Esophagus (tissue), 2 donors: ENCODE results near the gene CD244. TPM values are rescaled to one million over a fixed set of nuclear protein-coding genes. Genes with fewer than 3 reads are reported as not detected.

ENCODE experiments used
- H3K27ac ChIP-seq, 2 donors: one replicate each; pipeline ENCODE4 v1.5.1; 2013; ENCODE audit warnings: low read depth in 2 of 2, mild to moderate bottlenecking in 2 of 2, inconsistent platforms in 1 of 2, low read length in 1 of 2, moderate library complexity in 1 of 2
- H3K27me3 ChIP-seq, 2 donors: one replicate each; pipeline ENCODE4 v1.6.1; 2013; ENCODE audit warnings: low read length in 2 of 2, control low read depth in 1 of 2, mild to moderate bottlenecking in 1 of 2; ENCODE audit not compliant: insufficient read depth in 2 of 2, control insufficient read depth in 1 of 2
- H3K36me3 ChIP-seq, 2 donors: one replicate each; pipeline ENCODE4 v1.6.1; 2013; ENCODE audit warnings: low read length in 1 of 2; ENCODE audit not compliant: control insufficient read depth in 2 of 2, insufficient read depth in 2 of 2
- H3K4me1 ChIP-seq, 2 donors: one replicate each; pipeline ENCODE4 v1.6.1; 2013; ENCODE audit warnings: low read length in 1 of 2; ENCODE audit not compliant: control insufficient read depth in 2 of 2, insufficient read depth in 2 of 2
- H3K4me3 ChIP-seq, 2 donors: one replicate each; pipeline ENCODE4 v1.5.1; 2013; ENCODE audit warnings: low read length in 2 of 2, mild to moderate bottlenecking in 2 of 2, low read depth in 1 of 2, moderate library complexity in 1 of 2
- H3K9me3 ChIP-seq, 2 donors: one replicate each; pipeline ENCODE4 v1.6.1; 2013; ENCODE audit warnings: mild to moderate bottlenecking in 2 of 2, low read depth in 1 of 2, low read length in 1 of 2, moderate library complexity in 1 of 2; ENCODE audit not compliant: control insufficient read depth in 2 of 2, insufficient read depth in 1 of 2
- WGBS, 2 donors: extraction: QIAGEN DNeasy Blood & Tissue Kit; methylation state at CpG; one replicate each; pipeline ENCODE4 v1.1.7; 2013; 5-methylcytosine and 5-hydroxymethylcytosine counted together
- polyA plus RNA-seq, 2 donors: library from polyadenylated mRNA; stranded (reverse); fragments of 200-250 nt; gene quantifications; one replicate each; pipeline ENCODE4 v1.2.3, GENCODE V29; 2013
- donor health status: healthy with polysubstance abuse.
- donor health status: Bipolar disorder and iron deficiency.

Gene CD244
- polyA plus RNA-seq, 2 donors, result 0.35 to 0.41 TPM

DNA sequence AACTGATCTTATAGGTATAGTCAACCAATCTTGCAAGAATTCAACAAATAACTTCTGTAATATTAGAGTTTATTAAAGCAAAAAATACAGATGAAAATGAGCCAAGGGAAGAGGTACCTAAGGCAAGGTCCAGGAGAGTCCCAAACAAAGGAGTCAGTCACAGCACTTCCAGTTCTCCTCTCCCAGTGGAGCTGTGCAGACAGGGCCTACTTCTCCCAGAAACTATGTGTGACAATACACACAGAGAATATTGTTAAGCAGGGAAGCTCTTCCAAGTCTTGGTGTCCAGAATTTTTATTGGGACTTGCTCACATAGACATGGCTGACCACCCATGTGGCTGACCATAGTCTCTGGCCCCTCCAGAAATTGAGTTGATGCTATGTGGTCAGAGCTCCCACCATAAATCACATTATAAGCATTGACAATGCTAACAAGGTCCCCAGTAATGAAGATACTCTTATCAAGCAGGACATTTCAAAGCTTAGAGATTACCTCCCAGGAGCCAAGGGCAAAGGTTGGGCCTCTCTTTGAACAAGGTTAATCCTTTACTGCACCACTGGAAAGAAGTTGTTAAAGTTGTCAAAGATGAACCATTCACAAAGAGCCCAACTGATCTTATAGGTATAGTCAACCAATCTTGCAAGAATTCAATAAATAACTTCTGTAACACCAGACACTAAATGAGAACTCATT is 3.5 kb upstream of the CD244 start:
- Histone ChIP-seq H3K4me3 (no peak overlapping the region), H3K9me3 (no peaks in the 10 kb centered on the region), H3K36me3 (no peaks in the 10 kb centered on the region), H3K27ac (no peak overlapping the region), H3K27me3 (no peaks in the 10 kb centered on the region), H3K4me1 (peaks cover 0 to 6% of the 10 kb centered on the region in 2 donors)

DNA sequence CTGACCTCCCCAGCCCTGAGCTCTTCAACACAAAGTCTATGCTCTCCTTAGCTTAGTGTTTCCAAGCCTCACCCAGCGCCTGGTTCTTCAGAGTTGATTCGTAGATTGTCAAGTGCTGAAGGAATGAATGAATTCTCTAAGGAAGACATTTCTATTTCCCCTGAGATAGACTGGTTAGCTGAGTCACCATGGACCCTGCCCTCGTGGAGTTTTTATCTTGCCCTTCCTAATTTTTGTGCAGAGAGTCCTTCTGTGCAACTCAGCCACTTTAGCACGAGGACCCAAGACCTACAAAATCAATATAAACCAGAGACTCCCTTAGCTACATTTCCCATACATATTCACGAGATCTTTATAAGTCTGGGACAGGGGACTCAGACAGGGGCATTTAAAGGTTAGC is 2.6 kb upstream of the CD244 start:
- Histone ChIP-seq H3K27ac (no peak overlapping the region), H3K4me1 (peaks cover 0 to 6% of the 10 kb centered on the region in 2 donors), H3K4me3 (no peak overlapping the region), H3K27me3 (no peaks in the 10 kb centered on the region), H3K36me3 (no peaks in the 10 kb centered on the region), H3K9me3 (no peaks in the 10 kb centered on the region)
- 79 to 90% methylated on average over 5 of the region's 5 CpGs for WGBS, 2 donors

DNA sequence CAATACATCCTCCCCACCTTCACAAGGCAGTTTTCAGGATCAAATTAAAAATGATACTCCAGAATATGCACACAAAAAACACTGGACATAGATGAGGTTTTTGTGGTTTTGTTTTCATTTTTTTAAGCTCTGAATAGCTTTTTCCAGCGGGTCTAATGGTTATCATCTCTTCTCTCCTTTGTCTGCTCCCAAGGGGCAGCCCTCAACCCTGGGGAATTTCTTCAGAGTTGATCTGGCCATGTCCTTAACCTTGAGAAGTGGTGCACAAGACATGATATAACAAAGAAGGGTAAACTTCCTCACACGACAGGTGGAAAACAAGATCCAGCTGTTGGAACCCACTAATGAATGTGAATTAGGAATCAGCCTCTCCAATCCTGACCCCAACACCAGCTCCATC is 1.5 kb upstream of the CD244 start:
- Histone ChIP-seq H3K9me3 (no peaks in the 10 kb centered on the region), H3K27ac (no peak overlapping the region), H3K27me3 (no peaks in the 10 kb centered on the region), H3K4me1 (peaks cover 0 to 6% of the 10 kb centered on the region in 2 donors), H3K36me3 (no peaks in the 10 kb centered on the region), H3K4me3 (no peak overlapping the region)
- WGBS, 2 donors, result 61 to 69% methylated on average over 2 of the region's 2 CpGs

DNA sequence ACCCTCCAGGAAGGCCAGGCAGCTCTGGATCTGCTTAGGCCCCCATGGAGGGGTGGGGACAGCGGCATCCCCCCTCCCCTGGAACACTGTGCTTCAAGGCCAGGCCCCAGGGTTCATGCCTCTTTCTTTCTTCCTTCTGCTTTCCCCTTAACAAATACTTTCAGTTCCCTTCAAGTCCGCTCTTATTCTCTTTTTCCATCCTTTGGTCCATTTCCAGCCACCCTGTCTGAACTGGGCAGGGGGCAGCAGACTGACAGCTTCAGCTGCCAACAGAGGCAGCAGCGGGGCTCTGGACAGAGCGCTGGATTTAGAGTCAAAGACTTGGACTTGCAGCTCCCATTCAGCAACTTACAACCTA is 1.1 kb upstream of the CD244 start:
- H3K9me3 ChIP-seq, result no peaks in the 10 kb centered on the region
- no peaks in the 10 kb centered on the region for H3K36me3 ChIP-seq
- peaks cover 0 to 6% of the 10 kb centered on the region in 2 donors for H3K4me1 ChIP-seq
- no peaks in the 10 kb centered on the region for H3K27me3 ChIP-seq
- H3K4me3 ChIP-seq, result no peak overlapping the region
- 89 to 90% methylated on average over 4 of the region's 4 CpGs for WGBS, 2 donors
- H3K27ac ChIP-seq, result no peak overlapping the region

DNA sequence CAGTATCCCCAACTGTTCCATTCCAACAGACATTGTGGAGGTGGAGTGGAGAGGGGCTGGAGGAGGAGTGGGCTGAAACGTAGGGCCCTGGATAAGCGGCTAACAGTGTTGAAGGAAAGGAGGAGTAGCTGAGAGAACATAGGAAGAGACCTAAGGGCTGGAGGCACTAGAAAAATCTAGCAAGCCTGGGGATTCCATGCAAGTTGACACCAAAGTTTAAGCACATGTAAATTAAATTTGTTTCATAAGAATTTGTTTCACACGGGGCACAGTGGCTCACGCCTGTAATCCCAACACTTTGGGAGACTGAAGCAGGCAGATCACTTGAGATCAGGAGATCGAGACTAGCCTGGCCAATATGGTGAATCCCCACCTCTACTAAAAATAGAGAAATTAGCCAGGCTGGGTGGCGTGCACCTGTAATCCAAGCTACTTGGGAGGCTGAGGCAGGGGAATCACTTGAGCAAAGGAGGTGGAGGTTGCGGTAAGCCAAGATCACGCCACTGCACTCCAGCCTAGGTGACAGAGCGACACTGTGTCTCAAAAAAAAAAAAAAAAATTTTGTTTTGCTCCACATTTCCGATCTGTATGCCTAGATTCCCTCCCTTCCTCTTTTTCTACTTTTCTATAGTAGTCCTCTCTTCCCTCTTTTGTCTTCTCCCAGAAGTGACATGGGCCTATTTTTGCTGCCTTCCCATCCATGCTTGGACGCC is 530 bp upstream of the CD244 start:
- Histone ChIP-seq H3K9me3 (no peaks in the 10 kb centered on the region), H3K36me3 (no peaks in the 10 kb centered on the region), H3K4me1 (peaks cover 0 to 6% of the 10 kb centered on the region in 2 donors), H3K27me3 (no peaks in the 10 kb centered on the region), H3K4me3 (no peak overlapping the region), H3K27ac (peak overlapping the region in 1 of 2 donors; percentile 28)
- WGBS, 2 donors, result 86 to 88% methylated on average over 11 of the region's 11 CpGs

DNA sequence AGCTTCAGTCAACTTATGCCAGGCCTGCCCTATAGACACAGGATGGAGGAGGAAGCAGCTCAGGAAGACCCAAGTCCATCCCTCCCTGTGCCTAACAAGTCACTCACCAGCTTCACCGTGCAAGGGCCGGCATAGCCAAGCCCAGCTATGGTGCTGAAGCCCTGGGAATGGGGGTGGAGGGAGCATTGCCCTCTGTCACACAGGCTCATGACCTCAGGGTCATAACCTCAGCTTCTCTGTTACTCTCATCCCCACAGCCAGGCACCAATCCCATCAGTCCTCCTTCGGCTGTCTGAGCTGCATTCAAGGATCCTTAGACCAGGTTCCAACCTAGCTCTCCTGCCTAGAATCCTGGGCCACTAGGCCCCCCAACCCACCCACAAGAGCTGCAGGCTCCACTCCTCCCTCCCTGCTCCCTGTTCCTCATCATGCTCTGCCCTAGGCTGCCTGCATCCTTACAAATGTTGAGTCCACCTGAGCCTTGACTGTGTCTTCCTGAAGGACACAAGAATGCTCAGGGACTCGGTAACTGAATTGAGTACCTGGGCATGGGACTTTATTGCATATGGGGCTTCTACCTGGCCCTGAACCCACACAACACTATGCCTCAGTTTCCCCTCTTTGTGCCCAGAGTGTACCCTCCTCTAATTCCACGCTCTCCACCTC is 1.7 kb downstream of the CD244 start:
- Histone ChIP-seq H3K4me3 (no peak overlapping the region), H3K27me3 (no peaks in the 10 kb centered on the region), H3K9me3 (no peaks in the 10 kb centered on the region), H3K36me3 (no peaks in the 10 kb centered on the region), H3K4me1 (peaks cover 0 to 6% of the 10 kb centered on the region in 2 donors), H3K27ac (no peak overlapping the region)
- WGBS, 2 donors, result 73 to 78% methylated on average over 5 of the region's 5 CpGs

DNA sequence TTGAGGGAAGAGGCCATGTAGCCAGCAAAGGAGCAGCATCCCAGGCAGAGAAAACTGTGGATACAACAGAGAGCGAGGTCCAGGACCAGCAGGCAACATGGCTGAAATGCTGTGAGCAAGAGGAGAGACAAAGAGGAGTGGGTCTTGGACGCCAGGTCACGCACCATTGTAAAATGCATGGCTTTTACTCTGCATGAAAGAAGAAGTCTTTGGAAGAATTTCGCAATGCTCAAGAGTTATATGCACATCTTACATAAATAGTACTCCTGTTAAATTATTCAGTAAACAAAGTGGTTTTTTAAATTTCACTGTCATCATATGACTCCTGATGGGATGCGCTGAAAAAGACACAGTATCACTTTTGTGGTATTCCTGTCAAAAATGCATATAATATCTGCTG is 3.5 kb downstream of the CD244 start:
- no peak overlapping the region for H3K27ac ChIP-seq
- no peaks in the 10 kb centered on the region for H3K27me3 ChIP-seq
- 86 to 89% methylated on average over 5 of the region's 5 CpGs for WGBS, 2 donors
- no peaks in the 10 kb centered on the region for H3K9me3 ChIP-seq
- H3K4me3 ChIP-seq, result no peak overlapping the region
- peaks cover 0 to 6% of the 10 kb centered on the region in 2 donors for H3K4me1 ChIP-seq
- H3K36me3 ChIP-seq, result no peaks in the 10 kb centered on the region

DNA sequence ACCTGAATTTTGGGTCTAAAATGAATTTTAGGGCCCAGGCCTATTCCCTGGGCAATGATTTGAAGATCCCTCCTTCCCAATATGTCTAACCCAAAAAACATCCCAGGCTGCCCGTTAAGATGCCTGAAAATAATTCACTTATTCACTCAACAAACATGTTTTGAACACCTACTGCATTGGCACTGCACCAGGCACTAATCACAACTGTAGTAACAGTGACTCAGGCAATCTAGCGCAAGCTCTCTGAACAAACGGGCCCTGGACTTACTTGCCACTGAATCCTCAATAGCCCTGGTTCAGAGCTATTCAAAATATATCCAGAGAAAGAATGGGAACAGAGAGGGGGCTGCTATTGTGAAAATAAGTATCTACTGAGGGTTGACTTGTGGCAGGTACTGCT is 4.2 kb downstream of the CD244 start:
- Histone ChIP-seq H3K27ac (no peak overlapping the region), H3K4me3 (no peak overlapping the region), H3K27me3 (no peaks in the 10 kb centered on the region), H3K4me1 (peaks cover 0 to 6% of the 10 kb centered on the region in 2 donors), H3K9me3 (no peaks in the 10 kb centered on the region), H3K36me3 (no peaks in the 10 kb centered on the region)
- WGBS, 2 donors, result 54 to 55% methylated on average over 3 of the region's 3 CpGs

DNA sequence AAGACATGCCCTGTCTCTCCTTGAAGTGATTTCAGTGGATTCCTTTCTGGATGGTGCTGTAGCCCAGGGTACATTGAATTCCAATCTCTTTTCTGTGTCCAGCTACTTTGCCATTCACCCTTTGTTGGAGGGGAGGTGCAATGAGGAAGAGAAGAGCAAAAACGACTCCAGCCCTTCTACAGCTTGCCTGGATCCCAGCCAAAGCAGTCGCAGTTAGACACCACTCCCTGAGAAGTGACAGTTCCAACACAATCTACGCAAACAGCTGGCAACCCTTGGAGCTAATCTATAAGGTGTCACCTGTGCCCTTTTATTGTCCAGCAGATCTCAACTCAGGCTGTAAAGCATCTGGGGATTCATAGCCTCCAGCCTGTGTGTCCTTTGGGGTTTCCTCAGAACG is 4.6 kb downstream of the CD244 start:
- H3K27ac ChIP-seq, result no peak overlapping the region
- H3K36me3 ChIP-seq, result no peaks in the 10 kb centered on the region
- no peaks in the 10 kb centered on the region for H3K27me3 ChIP-seq
- H3K9me3 ChIP-seq, result no peaks in the 10 kb centered on the region
- peaks cover 0 to 6% of the 10 kb centered on the region in 2 donors for H3K4me1 ChIP-seq
- 46 to 47% methylated on average over 4 of the region's 4 CpGs for WGBS, 2 donors
- no peak overlapping the region for H3K4me3 ChIP-seq
